ENCODE results near the gene MREG.

Gene MREG

GRCh38 chr2:215985257-215985656 is 28.1 kb downstream of the MREG start:
- no peaks in the 10 kb centered on the region for H3K4me1 ChIP-seq (ENCODE audit: control insufficient read depth, insufficient read depth, low read length)
- no peak overlapping the region for H3K27ac ChIP-seq (ENCODE audit: low read depth, low read length)
- H3K4me3 ChIP-seq (ENCODE audit: low read depth, low read length), result no peak overlapping the region
- H3K9me3 ChIP-seq (ENCODE audit: control insufficient read depth, insufficient read depth, low read depth, low read length), result peaks cover 23% of the 10 kb centered on the region
- H3K27me3 ChIP-seq (ENCODE audit: control insufficient read depth, insufficient read depth, low read length), result no peaks in the 10 kb centered on the region
- no peak overlapping the region for H3K9ac ChIP-seq (ENCODE audit: low read length)
- peaks cover 15% of the 10 kb centered on the region for H3K36me3 ChIP-seq (ENCODE audit: control insufficient read depth, insufficient read depth, low read length)

GRCh38 chr2:215984661-215985060 is 28.7 kb downstream of the MREG start:
- H3K27me3 ChIP-seq (ENCODE audit: control insufficient read depth, insufficient read depth, low read length), result no peaks in the 10 kb centered on the region
- H3K4me1 ChIP-seq (ENCODE audit: control insufficient read depth, insufficient read depth, low read length), result no peaks in the 10 kb centered on the region
- H3K36me3 ChIP-seq (ENCODE audit: control insufficient read depth, insufficient read depth, low read length), result peaks cover 15% of the 10 kb centered on the region
- no peak overlapping the region for H3K4me3 ChIP-seq (ENCODE audit: low read depth, low read length)
- H3K27ac ChIP-seq (ENCODE audit: low read depth, low read length), result no peak overlapping the region
- peaks cover 23% of the 10 kb centered on the region for H3K9me3 ChIP-seq (ENCODE audit: control insufficient read depth, insufficient read depth, low read depth, low read length)
- no peak overlapping the region for H3K9ac ChIP-seq (ENCODE audit: low read length)

- Histone ChIP-seq H3K9ac (ENCODE audit: low read length) (no peak overlapping the region), H3K27me3 (ENCODE audit: control insufficient read depth, insufficient read depth, low read length) (no peaks in the 10 kb centered on the region), H3K36me3 (ENCODE audit: control insufficient read depth, insufficient read depth, low read length) (peaks cover 15% of the 10 kb centered on the region), H3K4me1 (ENCODE audit: control insufficient read depth, insufficient read depth, low read length) (no peaks in the 10 kb centered on the region), H3K9me3 (ENCODE audit: control insufficient read depth, insufficient read depth, low read depth, low read length) (peaks cover 23% of the 10 kb centered on the region), H3K4me3 (ENCODE audit: low read depth, low read length) (no peak overlapping the region), H3K27ac (ENCODE audit: low read depth, low read length) (no peak overlapping the region)
Observed at GRCh38 chr2:215983581-215984351, 29.6 kb downstream of the MREG start.

GRCh38 chr2:215982465-215982875 is 30.9 kb downstream of the MREG start:
- H3K4me3 ChIP-seq (ENCODE audit: low read depth, low read length), result no peak overlapping the region
- H3K9ac ChIP-seq (ENCODE audit: low read length), result no peak overlapping the region
- H3K27ac ChIP-seq (ENCODE audit: low read depth, low read length), result no peak overlapping the region
- H3K4me1 ChIP-seq (ENCODE audit: control insufficient read depth, insufficient read depth, low read length), result no peaks in the 10 kb centered on the region
- peaks cover 11% of the 10 kb centered on the region for H3K36me3 ChIP-seq (ENCODE audit: control insufficient read depth, insufficient read depth, low read length)
- no peaks in the 10 kb centered on the region for H3K27me3 ChIP-seq (ENCODE audit: control insufficient read depth, insufficient read depth, low read length)
- peaks cover 20% of the 10 kb centered on the region for H3K9me3 ChIP-seq (ENCODE audit: control insufficient read depth, insufficient read depth, low read depth, low read length)

- no peaks in the 10 kb centered on the region for H3K4me1 ChIP-seq (ENCODE audit: control insufficient read depth, insufficient read depth, low read length)
- H3K9me3 ChIP-seq (ENCODE audit: control insufficient read depth, insufficient read depth, low read depth, low read length), result peaks cover 15% of the 10 kb centered on the region
- H3K27me3 ChIP-seq (ENCODE audit: control insufficient read depth, insufficient read depth, low read length), result no peaks in the 10 kb centered on the region
- H3K36me3 ChIP-seq (ENCODE audit: control insufficient read depth, insufficient read depth, low read length), result peaks cover 7% of the 10 kb centered on the region
- no peak overlapping the region for H3K27ac ChIP-seq (ENCODE audit: low read depth, low read length)
- no peak overlapping the region for H3K9ac ChIP-seq (ENCODE audit: low read length)
- no peak overlapping the region for H3K4me3 ChIP-seq (ENCODE audit: low read depth, low read length)
Observed at GRCh38 chr2:215981115-215981514, 32.2 kb downstream of the MREG start.

GRCh38 chr2:215979620-215980019 is 33.7 kb downstream of the MREG start:
- peaks cover under 1% of the 10 kb centered on the region for H3K4me1 ChIP-seq (ENCODE audit: control insufficient read depth, insufficient read depth, low read length)
- peaks cover 9% of the 10 kb centered on the region for H3K9me3 ChIP-seq (ENCODE audit: control insufficient read depth, insufficient read depth, low read depth, low read length)
- 0 out of 2 replicates have a peak, but pooled peaks cover 2% of the 10 kb centered on the region for H3K36me3 ChIP-seq (ENCODE audit: control insufficient read depth, insufficient read depth, low read length)
- no peak overlapping the region for H3K27ac ChIP-seq (ENCODE audit: low read depth, low read length)
- H3K27me3 ChIP-seq (ENCODE audit: control insufficient read depth, insufficient read depth, low read length), result no peaks in the 10 kb centered on the region
- no peak overlapping the region for H3K9ac ChIP-seq (ENCODE audit: low read length)
- H3K4me3 ChIP-seq (ENCODE audit: low read depth, low read length), result no peak overlapping the region

- H3K27ac ChIP-seq (ENCODE audit: low read depth, low read length), result no peak overlapping the region
- no peak overlapping the region for H3K9ac ChIP-seq (ENCODE audit: low read length)
- peaks cover 16% of the 10 kb centered on the region for H3K4me1 ChIP-seq (ENCODE audit: control insufficient read depth, insufficient read depth, low read length)
- no peak overlapping the region for H3K4me3 ChIP-seq (ENCODE audit: low read depth, low read length)
- H3K27me3 ChIP-seq (ENCODE audit: control insufficient read depth, insufficient read depth, low read length), result no peaks in the 10 kb centered on the region
- H3K36me3 ChIP-seq (ENCODE audit: control insufficient read depth, insufficient read depth, low read length), result no peaks in the 10 kb centered on the region; the same call in 1 of the 2 replicates
- H3K9me3 ChIP-seq (ENCODE audit: control insufficient read depth, insufficient read depth, low read depth, low read length), result 0 out of 2 replicates have a peak, but pooled peaks cover 2% of the 10 kb centered on the region
Observed at GRCh38 chr2:215974700-215975429, 38.5 kb downstream of the MREG start.

GRCh38 chr2:215973954-215974699 is 39.2 kb downstream of the MREG start:
- Histone ChIP-seq H3K9ac (ENCODE audit: low read length) (no peak overlapping the region), H3K9me3 (ENCODE audit: control insufficient read depth, insufficient read depth, low read depth, low read length) (peaks cover 7% of the 10 kb centered on the region; the same call in 1 of the 2 replicates), H3K36me3 (ENCODE audit: control insufficient read depth, insufficient read depth, low read length) (no peaks in the 10 kb centered on the region; the same call in 1 of the 2 replicates), H3K27me3 (ENCODE audit: control insufficient read depth, insufficient read depth, low read length) (no peaks in the 10 kb centered on the region), H3K27ac (ENCODE audit: low read depth, low read length) (no peak overlapping the region; the same call in 1 of the 2 replicates), H3K4me3 (ENCODE audit: low read depth, low read length) (no peak overlapping the region), H3K4me1 (ENCODE audit: control insufficient read depth, insufficient read depth, low read length) (peaks cover 16% of the 10 kb centered on the region)

GRCh38 chr2:215973145-215973792 is 40.1 kb downstream of the MREG start:
- no peak overlapping the region for H3K4me3 ChIP-seq (ENCODE audit: low read depth, low read length)
- H3K9me3 ChIP-seq (ENCODE audit: control insufficient read depth, insufficient read depth, low read depth, low read length), result peaks cover 7% of the 10 kb centered on the region; the same call in 1 of the 2 replicates
- no peak overlapping the region for H3K27ac ChIP-seq (ENCODE audit: low read depth, low read length)
- H3K36me3 ChIP-seq (ENCODE audit: control insufficient read depth, insufficient read depth, low read length), result no peaks in the 10 kb centered on the region; the same call in 1 of the 2 replicates
- peaks cover 16% of the 10 kb centered on the region for H3K4me1 ChIP-seq (ENCODE audit: control insufficient read depth, insufficient read depth, low read length)
- H3K27me3 ChIP-seq (ENCODE audit: control insufficient read depth, insufficient read depth, low read length), result no peaks in the 10 kb centered on the region
- no peak overlapping the region for H3K9ac ChIP-seq (ENCODE audit: low read length)

- no peaks in the 10 kb centered on the region; the same call in 1 of the 2 replicates for H3K36me3 ChIP-seq (ENCODE audit: control insufficient read depth, insufficient read depth, low read length)
- H3K9me3 ChIP-seq (ENCODE audit: control insufficient read depth, insufficient read depth, low read depth, low read length), result peaks cover 7% of the 10 kb centered on the region; the same call in 1 of the 2 replicates
- no peak overlapping the region for H3K27ac ChIP-seq (ENCODE audit: low read depth, low read length)
- H3K27me3 ChIP-seq (ENCODE audit: control insufficient read depth, insufficient read depth, low read length), result no peaks in the 10 kb centered on the region
- H3K4me3 ChIP-seq (ENCODE audit: low read depth, low read length), result no peak overlapping the region
- peaks cover 16% of the 10 kb centered on the region for H3K4me1 ChIP-seq (ENCODE audit: control insufficient read depth, insufficient read depth, low read length)
- no peak overlapping the region for H3K9ac ChIP-seq (ENCODE audit: low read length)
Observed at GRCh38 chr2:215971671-215972070, 41.7 kb downstream of the MREG start.
